ENCODE data around the gene BUD13.
"Not testable (repeated sequence)": the region's sequence is repeated elsewhere in the genome, so short reads cannot be mapped to it uniquely, and the experiment has no call there.

Gene BUD13

GRCh38 chr11:116771935-116772334, 852 bp downstream of the BUD13 start:
- H3K36me3 Mint-ChIP-seq (ENCODE audit: low read depth): peaks cover 22% of the 10 kb centered on the region
- H3K27ac Mint-ChIP-seq: peak overlapping the region; percentile 90 to 98 (median 97)
- no peaks in the 10 kb centered on the region for H3K9me3 Mint-ChIP-seq
- peaks cover 24% of the 10 kb centered on the region for H3K4me1 Mint-ChIP-seq
- H3K27me3 Mint-ChIP-seq (ENCODE audit: low read depth): no peaks in the 10 kb centered on the region
- peak overlapping the region; percentile 88 to 93 (median 89) for H3K4me3 Mint-ChIP-seq
- no peak for TF ChIP-seq CTCF (IDR thresholded peaks at IDR 0.05; ENCODE audit: unreplicated experiment in 3 of 3)

DNA sequence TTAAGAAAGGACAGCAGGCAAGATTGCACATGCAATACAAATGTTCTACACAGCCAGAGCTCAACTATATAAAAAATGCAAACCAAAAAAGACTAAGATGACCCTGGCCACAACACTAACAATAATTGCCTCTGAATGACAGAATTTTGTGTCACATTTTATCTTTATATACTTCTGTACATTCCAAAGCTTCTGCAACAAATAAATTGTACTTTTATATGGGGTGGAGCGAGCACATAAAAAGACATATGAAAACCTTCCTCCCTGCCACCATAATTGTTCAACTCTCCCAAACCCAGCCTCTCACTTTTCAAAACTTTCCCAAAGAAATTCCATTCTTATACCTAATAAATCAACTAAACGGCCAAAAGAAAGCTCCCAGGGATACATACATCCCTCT, 10.7 kb downstream of the BUD13 start:
- Mint-ChIP-seq H3K27me3 (ENCODE audit: low read depth) (no peaks in the 10 kb centered on the region), H3K4me3 (no peak overlapping the region), H3K27ac (no peak overlapping the region), H3K36me3 (ENCODE audit: low read depth) (peaks cover 57% of the 10 kb centered on the region), H3K9me3 (no peaks in the 10 kb centered on the region), H3K4me1 (no peaks in the 10 kb centered on the region)
- no peak for TF ChIP-seq CTCF (IDR thresholded peaks at IDR 0.05; ENCODE audit: unreplicated experiment in 3 of 3)

DNA sequence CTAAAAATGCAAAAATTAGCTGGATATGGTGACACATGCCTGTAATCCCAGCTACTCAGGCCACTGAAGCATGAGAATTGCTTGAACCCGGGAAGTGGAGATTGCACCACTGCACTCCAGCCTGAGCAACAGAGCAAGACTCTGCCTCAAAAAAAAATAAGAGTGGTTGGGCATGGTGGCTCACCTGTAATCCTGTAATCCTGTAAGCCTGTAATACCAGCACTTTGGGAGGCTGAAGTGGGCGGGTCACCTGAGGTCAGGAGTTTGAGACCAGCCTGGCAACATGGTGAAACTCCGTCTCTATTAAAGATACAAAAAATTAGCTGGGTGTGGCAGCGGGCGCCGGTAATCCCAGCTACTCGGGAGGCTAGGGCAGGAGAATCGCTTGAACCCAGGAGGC, 16.7 kb downstream of the BUD13 start:
- not testable (repeated sequence) for H3K27ac Mint-ChIP-seq; H3K4me1 Mint-ChIP-seq; H3K4me3 Mint-ChIP-seq; H3K9me3 Mint-ChIP-seq; H3K27me3 Mint-ChIP-seq (ENCODE audit: low read depth)
- H3K36me3 Mint-ChIP-seq (ENCODE audit: low read depth): peaks cover 57% of the 10 kb centered on the region

DNA sequence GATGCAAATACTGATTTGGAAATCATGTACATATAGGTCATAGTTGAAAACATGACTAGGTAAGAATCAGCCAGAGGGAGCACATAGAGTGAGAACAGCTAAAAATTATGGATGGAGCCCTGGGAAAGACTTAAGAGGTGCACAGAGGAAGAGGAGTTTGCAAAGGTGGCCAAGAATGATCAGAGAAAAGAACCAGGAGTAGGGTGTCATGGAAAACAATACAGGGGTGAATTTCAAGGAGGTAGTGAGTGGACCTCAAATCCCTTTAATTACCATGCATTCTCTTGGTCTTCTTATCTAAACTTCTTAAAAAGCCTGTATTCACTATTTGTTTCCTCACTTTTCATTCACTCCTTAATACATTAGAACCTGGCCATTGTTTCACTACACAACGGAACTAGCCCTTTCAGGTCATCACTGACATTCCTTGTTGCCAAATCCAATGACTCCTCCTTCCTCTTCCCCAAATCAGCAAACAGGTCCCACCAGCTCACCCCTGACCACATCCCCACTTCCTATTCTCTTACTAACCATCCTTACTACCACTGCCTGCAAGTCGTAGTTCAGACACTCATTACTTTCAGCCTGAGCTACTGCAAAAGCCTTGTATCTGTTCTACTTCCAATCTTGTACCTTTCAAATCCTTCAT, 22.6 kb downstream of the BUD13 start:
- no peak overlapping the region for H3K27ac Mint-ChIP-seq

GRCh38 chr11:116742104-116742503, 30.7 kb downstream of the BUD13 start:
- H3K9me3 Mint-ChIP-seq: no peaks in the 10 kb centered on the region
- peaks cover 8% of the 10 kb centered on the region for H3K36me3 Mint-ChIP-seq (ENCODE audit: low read depth)
- H3K27ac Mint-ChIP-seq: peak overlapping the region in 2 of 3 experiments; percentile 8 to 77
- TF ChIP-seq CTCF (IDR thresholded peaks at IDR 0.05; ENCODE audit: unreplicated experiment in 3 of 3): no peak
- H3K4me1 Mint-ChIP-seq: peaks cover 18% of the 10 kb centered on the region
- H3K27me3 Mint-ChIP-seq (ENCODE audit: low read depth): no peaks in the 10 kb centered on the region
- no peak overlapping the region for H3K4me3 Mint-ChIP-seq

More for the DNA sequence above, 22.6 kb downstream of the BUD13 start:
- no peak overlapping the region for H3K4me3 Mint-ChIP-seq
- TF ChIP-seq CTCF (IDR thresholded peaks at IDR 0.05; ENCODE audit: unreplicated experiment in 3 of 3): no peak
- H3K36me3 Mint-ChIP-seq (ENCODE audit: low read depth): peaks cover 37% of the 10 kb centered on the region
- H3K4me1 Mint-ChIP-seq: peaks cover 7% of the 10 kb centered on the region
- H3K9me3 Mint-ChIP-seq: no peaks in the 10 kb centered on the region
- no peaks in the 10 kb centered on the region for H3K27me3 Mint-ChIP-seq (ENCODE audit: low read depth)

DNA sequence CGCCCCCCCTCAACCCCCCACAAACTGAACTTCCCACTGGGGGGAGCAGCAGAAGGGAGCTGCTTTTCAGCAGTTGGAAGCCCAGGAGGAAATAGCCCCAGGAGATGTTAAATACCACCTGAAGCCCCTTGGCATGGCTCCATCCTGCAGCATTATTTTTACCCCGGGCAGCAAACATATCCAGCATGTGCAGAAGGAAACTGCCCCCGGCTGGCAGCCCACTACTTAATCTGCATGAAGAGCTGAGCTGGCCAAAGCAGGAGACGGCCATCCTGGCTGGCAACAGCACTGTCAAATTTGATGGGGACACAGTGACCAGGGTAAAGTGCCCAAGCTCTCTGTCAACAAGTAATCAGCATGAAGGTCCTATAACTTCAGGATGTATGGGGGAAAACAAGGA, 32.0 kb downstream of the BUD13 start:
- Mint-ChIP-seq H3K27ac (no peak overlapping the region), H3K9me3 (no peaks in the 10 kb centered on the region), H3K4me1 (peaks cover 18% of the 10 kb centered on the region), H3K36me3 (ENCODE audit: low read depth) (peaks cover 4% of the 10 kb centered on the region), H3K4me3 (no peak overlapping the region), H3K27me3 (ENCODE audit: low read depth) (no peaks in the 10 kb centered on the region)
- no peak for TF ChIP-seq CTCF (IDR thresholded peaks at IDR 0.05; ENCODE audit: unreplicated experiment in 3 of 3)

Measured in nephron (organoid).